ENCODE results near the gene FAM117B. TPM values are rescaled to one million over a fixed set of nuclear protein-coding genes. Genes with fewer than 3 reads are reported as not detected.

FAM117B gene
- total RNA-seq, 4 donors from 2014 or later = 9.6 to 16.1 (median 11.6) TPM

- TF ChIP-seq, protein P1, sequence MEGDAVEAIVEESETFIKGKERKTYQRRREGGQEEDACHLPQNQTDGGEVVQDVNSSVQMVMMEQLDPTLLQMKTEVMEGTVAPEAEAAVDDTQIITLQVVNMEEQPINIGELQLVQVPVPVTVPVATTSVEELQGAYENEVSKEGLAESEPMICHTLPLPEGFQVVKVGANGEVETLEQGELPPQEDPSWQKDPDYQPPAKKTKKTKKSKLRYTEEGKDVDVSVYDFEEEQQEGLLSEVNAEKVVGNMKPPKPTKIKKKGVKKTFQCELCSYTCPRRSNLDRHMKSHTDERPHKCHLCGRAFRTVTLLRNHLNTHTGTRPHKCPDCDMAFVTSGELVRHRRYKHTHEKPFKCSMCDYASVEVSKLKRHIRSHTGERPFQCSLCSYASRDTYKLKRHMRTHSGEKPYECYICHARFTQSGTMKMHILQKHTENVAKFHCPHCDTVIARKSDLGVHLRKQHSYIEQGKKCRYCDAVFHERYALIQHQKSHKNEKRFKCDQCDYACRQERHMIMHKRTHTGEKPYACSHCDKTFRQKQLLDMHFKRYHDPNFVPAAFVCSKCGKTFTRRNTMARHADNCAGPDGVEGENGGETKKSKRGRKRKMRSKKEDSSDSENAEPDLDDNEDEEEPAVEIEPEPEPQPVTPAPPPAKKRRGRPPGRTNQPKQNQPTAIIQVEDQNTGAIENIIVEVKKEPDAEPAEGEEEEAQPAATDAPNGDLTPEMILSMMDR (IDR thresholded peaks at IDR 0.05; ENCODE audit: low read depth) = no peak
These were observed 54.7 kb downstream of the FAM117B start for GRCh38 chr2:202689459-202689858.

GRCh38 chr2:202689898-202690297 is 55.1 kb downstream of the FAM117B start:
- TF ChIP-seq, protein P1 (IDR thresholded peaks at IDR 0.05; ENCODE audit: low read depth) = no peak

- TF ChIP-seq, protein P1 (IDR thresholded peaks at IDR 0.05; ENCODE audit: low read depth) = no peak
These were observed 55.6 kb downstream of the FAM117B start for GRCh38 chr2:202690321-202690900.

- TF ChIP-seq, protein P1 (IDR thresholded peaks at IDR 0.05; ENCODE audit: low read depth) = no peak
These were observed 58.7 kb downstream of the FAM117B start for GRCh38 chr2:202693503-202693902.

- TF ChIP-seq, protein P1 (IDR thresholded peaks at IDR 0.05; ENCODE audit: low read depth) = no peak
These were observed 60.4 kb downstream of the FAM117B start for GRCh38 chr2:202695166-202695565.

- TF ChIP-seq, protein P1 (IDR thresholded peaks at IDR 0.05; ENCODE audit: low read depth) = no peak
These were observed 65.5 kb downstream of the FAM117B start for GRCh38 chr2:202700075-202700901.

GRCh38 chr2:202703091-202703490 is 68.3 kb downstream of the FAM117B start:
- TF ChIP-seq, protein P1 (IDR thresholded peaks at IDR 0.05; ENCODE audit: low read depth) = no peak
